ENCODE data around the gene MAP3K14. TPM values are rescaled to one million over a fixed set of nuclear protein-coding genes. Genes with fewer than 3 reads are reported as not detected.

MAP3K14 gene
- total RNA-seq, 1 experiment from 2014 or later = 16.4 TPM

- Histone ChIP-seq H2AFZ (ENCODE audit: low read depth, low read length, poor library complexity, severe bottlenecking) (no peak overlapping the region), H3K27me3 (ENCODE audit: insufficient read depth, low read length) (no peaks in the 10 kb centered on the region), H3K4me2 (ENCODE audit: low read length) (peak overlapping the region; percentile 89), H4K20me1 (ENCODE audit: insufficient read depth) (no peaks in the 10 kb centered on the region), H3K4me1 (ENCODE audit: control insufficient read depth in 1 of 2, insufficient read depth in 2 of 2, low read length in 2 of 2) (peaks cover 2 to 52% of the 10 kb centered on the region in 2 experiments; a peak in 3 of 4 replicates), H3K9me2 (ENCODE audit: insufficient read depth) (no peaks in the 10 kb centered on the region), H3K27ac (ENCODE audit: low read depth, low read length) (peak overlapping the region; percentile 12; the same call in 1 of the 2 replicates), H3K4me3 (replicated peaks in 1 of 2; ENCODE audit: low read depth in 1 of 2, low read length in 2 of 2) (peak overlapping the region; percentile 43 to 59), H3K9ac (ENCODE audit: low read length) (peak overlapping the region; percentile 55), H3K9me3 (ENCODE audit: control insufficient read depth in 1 of 2, insufficient read depth in 1 of 2, low read depth in 1 of 2, low read length in 2 of 2) (no peaks in the 10 kb centered on the region), H3K79me2 (ENCODE audit: insufficient read depth, low read length) (no peaks in the 10 kb centered on the region), H3K36me3 (ENCODE audit: control insufficient read depth in 1 of 2, insufficient read depth in 2 of 2, low read length in 2 of 2) (no peaks in the 10 kb centered on the region)
- ATAC-seq (peak; percentile 22; the same call in 1 of the 2 replicates), DNase-seq (ENCODE audit: low read depth, low spot score) (no peak)
- peak; percentile 39; the same call in 1 of the 2 replicates for TF ChIP-seq ZFX (IDR thresholded peaks at IDR 0.05)
- TF ChIP-seq JUND (IDR thresholded peaks at IDR 0.05) = no peak
- ChIA-PET POLR2A (no interaction called here), RAD21 (ENCODE audit: low non-redundant PET in 1 of 2, low total read pairs in 2 of 2, uncharacterized antibody in 2 of 2, unreplicated experiment in 2 of 2) (no interaction called here), CTCF (no interaction called here)
- BruUV-seq (replicated peaks) = no TSS peak
- intact Hi-C loops (cut with micrococcal nuclease) = no loop called here
Observed at GRCh38 chr17:45222014-45222288, 94.9 kb downstream of the MAP3K14 start.

- ATAC-seq (peak; percentile 63), DNase-seq (ENCODE audit: low read depth, low spot score) (no peak)
- Histone ChIP-seq H2AFZ (ENCODE audit: low read depth, low read length, poor library complexity, severe bottlenecking) (no peak within 1 kb of the TSS), H3K9me3 (ENCODE audit: control insufficient read depth in 1 of 2, insufficient read depth in 1 of 2, low read depth in 1 of 2, low read length in 2 of 2) (no peaks in the 10 kb centered on the region), H3K9ac (ENCODE audit: low read length) (peak within 1 kb of the TSS; percentile 55), H3K4me2 (ENCODE audit: low read length) (peak within 1 kb of the TSS; percentile 89), H3K36me3 (ENCODE audit: control insufficient read depth in 1 of 2, insufficient read depth in 2 of 2, low read length in 2 of 2) (no peaks in the 10 kb centered on the region), H3K4me3 (replicated peaks in 1 of 2; ENCODE audit: low read depth in 1 of 2, low read length in 2 of 2) (peak within 1 kb of the TSS; percentile 43 to 59), H3K27ac (ENCODE audit: low read depth, low read length) (peak within 1 kb of the TSS; percentile 24; the same call in 1 of the 2 replicates), H3K27me3 (ENCODE audit: insufficient read depth, low read length) (no peaks in the 10 kb centered on the region), H3K9me2 (ENCODE audit: insufficient read depth) (no peaks in the 10 kb centered on the region), H4K20me1 (ENCODE audit: insufficient read depth) (no peaks in the 10 kb centered on the region), H3K79me2 (ENCODE audit: insufficient read depth, low read length) (no peaks in the 10 kb centered on the region), H3K4me1 (ENCODE audit: control insufficient read depth in 1 of 2, insufficient read depth in 2 of 2, low read length in 2 of 2) (peaks cover 2 to 46% of the 10 kb centered on the region in 2 experiments; a peak in 3 of 4 replicates)
- ChIA-PET CTCF (interaction anchor here (1.0 to 3.6 kb wide), 4 partner anchors 10 to 204 kb away, joined by 3 to 25 read pairs (median 4); no protein-coding TSS in a partner anchor), POLR2A (no interaction called here), RAD21 (ENCODE audit: low non-redundant PET in 1 of 2, low total read pairs in 2 of 2, uncharacterized antibody in 2 of 2, unreplicated experiment in 2 of 2) (no interaction called here)
- intact Hi-C loops (cut with micrococcal nuclease) = no loop called here
- BruUV-seq (replicated peaks) = no TSS peak
- TF ChIP-seq ZFX (IDR thresholded peaks at IDR 0.05) (peak; percentile 42; the same call in 1 of the 2 replicates), ELF1 (IDR thresholded peaks at IDR 0.05; ENCODE audit: borderline replicate concordance, low read depth) (no peak), POLR2AphosphoS5 (IDR thresholded peaks at IDR 0.05; ENCODE audit: low read depth, low read length) (peak; percentile 30; the same call in 1 of the 2 replicates)
Observed at GRCh38 chr17:45221081-45222013, 95.5 kb downstream of the MAP3K14 start, which contains the start of gene FMNL1. Gene FMNL1, plus strand, starts transcription at chr17:45221885. Its CDS starts 240 bp downstream, at chr17:45222125.

Data from HCT116 (cell line).